MM.1S (cell line): ENCODE data around the gene MXRA7.

Experiments
- CTCF ChIP-seq: fragments of 300-600 bp; sonication (generic); IDR thresholded peaks from 2 replicates; pipeline ENCODE4 v1.5.1; 2016; ENCODE audit warnings: antibody characterized with exemption, low read length, mixed read lengths
- EZH2 ChIP-seq: fragments of 300-600 bp; sonication (generic); optimal IDR thresholded peaks from 2 replicates; pipeline ENCODE3; 2017; ENCODE audit warnings: low read depth, mild to moderate bottlenecking, antibody characterized with exemption, low read length, mixed read lengths
- EZH2phosphoT487 ChIP-seq: fragments of 300-600 bp; sonication (generic); IDR thresholded peaks from 2 replicates; pipeline ENCODE4 v1.6.1; 2018; ENCODE audit warnings: antibody characterized with exemption, low read length

- TF ChIP-seq EZH2 (no peak), CTCF (no peak), EZH2phosphoT487 (no peak)
These were observed 50.7 kb downstream of the MXRA7 start for GRCh38 chr17:76659928-76660655.
